ENCODE data around the gene ATP2B1. TPM values are rescaled to one million over a fixed set of nuclear protein-coding genes. Genes with fewer than 3 reads are reported as not detected.

The ATP2B1 gene
- total and polyA plus RNA-seq, 2 of the 13 experiments (the other 11 are each of a cell fraction or from before 2014, with no cell fraction given): 12.1 to 60.2 TPM

DNA sequence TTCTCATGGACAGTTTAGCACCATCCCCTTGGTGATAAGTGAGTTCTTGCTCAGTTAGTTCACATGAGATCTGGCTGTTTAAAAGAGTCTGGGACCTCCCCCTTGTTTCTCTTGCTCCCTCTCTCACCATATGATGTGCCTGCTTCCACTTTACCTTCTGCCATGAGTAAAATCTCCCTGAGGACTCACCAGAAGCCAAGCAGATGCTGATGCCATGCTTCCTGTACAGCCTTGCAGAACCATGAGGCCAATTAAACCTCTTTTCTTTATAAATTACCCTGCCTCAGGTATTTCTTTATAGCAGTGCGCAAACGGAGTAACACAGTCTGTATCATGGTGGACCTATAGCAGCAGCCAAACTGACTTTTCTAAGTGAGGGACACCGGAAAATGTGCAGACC lies 58.8 kb downstream of the ATP2B1 start:
- no peak overlapping the region for H3K27ac ChIP-seq (ENCODE audit: extremely low read length, insufficient read depth, low read length)
- H3K79me2 ChIP-seq (ENCODE audit: insufficient read depth, low read length): peaks cover 20% of the 10 kb centered on the region
- ChIA-PET POLR2A (no interaction called here), CTCF (ENCODE audit: low intra/inter-chr PET ratio, low total read pairs) (no interaction called here)
- no peak for FAIRE-seq
- no peak overlapping the region for H3K4me3 ChIP-seq (replicated peaks in 1 of 3; ENCODE audit: insufficient read depth in 1 of 3, low read depth in 2 of 3, low read length in 3 of 3)
- H3K9ac ChIP-seq (ENCODE audit: insufficient read depth, low read depth, low read length): no peak overlapping the region
- DNase-seq (ENCODE audit: low spot score): no peak
- H3K4me2 ChIP-seq (ENCODE audit: low read depth, low read length): no peak overlapping the region
- no TSS peak for BruUV-seq (replicated peaks)
- H2AFZ ChIP-seq (ENCODE audit: low read length): no peak overlapping the region
- 100% methylated on average over 3 of the region's 3 CpGs for WGBS (ENCODE audit: low lambda C conversion rate)
- no peaks in the 10 kb centered on the region for H3K27me3 ChIP-seq (ENCODE audit: control insufficient read depth in 1 of 2, insufficient read depth in 2 of 2, low read length in 2 of 2)
- peaks cover 66% of the 10 kb centered on the region for H3K4me1 ChIP-seq (ENCODE audit: insufficient read depth, low read length)
- H4K20me1 ChIP-seq (ENCODE audit: insufficient read depth, low read length): peaks cover 3% of the 10 kb centered on the region
- no peak for ATAC-seq
- H3K36me3 ChIP-seq (replicated peaks in 1 of 2; ENCODE audit: control insufficient read depth in 1 of 2, insufficient read depth in 2 of 2, low read length in 2 of 2): peaks cover 0 to 3% of the 10 kb centered on the region in 2 experiments; a peak in 2 of 5 replicates
- H3K9me3 ChIP-seq (ENCODE audit: low read length): no peaks in the 10 kb centered on the region
- in situ Hi-C loops (cut with HindIII; ENCODE audit: extremely low pct_ligation_motif_present, low pct_unique_long_range_greater_than_20kb) (no loop called here), intact Hi-C loops (cut with micrococcal nuclease; ENCODE audit: unreplicated experiment) (loop anchor here (2.0 to 10.0 kb wide), 4 partner anchors 17 to 295 kb away; partner anchors contain the start of genes ATP2B1 and DUSP6)
- TF ChIP-seq, protein P1, sequence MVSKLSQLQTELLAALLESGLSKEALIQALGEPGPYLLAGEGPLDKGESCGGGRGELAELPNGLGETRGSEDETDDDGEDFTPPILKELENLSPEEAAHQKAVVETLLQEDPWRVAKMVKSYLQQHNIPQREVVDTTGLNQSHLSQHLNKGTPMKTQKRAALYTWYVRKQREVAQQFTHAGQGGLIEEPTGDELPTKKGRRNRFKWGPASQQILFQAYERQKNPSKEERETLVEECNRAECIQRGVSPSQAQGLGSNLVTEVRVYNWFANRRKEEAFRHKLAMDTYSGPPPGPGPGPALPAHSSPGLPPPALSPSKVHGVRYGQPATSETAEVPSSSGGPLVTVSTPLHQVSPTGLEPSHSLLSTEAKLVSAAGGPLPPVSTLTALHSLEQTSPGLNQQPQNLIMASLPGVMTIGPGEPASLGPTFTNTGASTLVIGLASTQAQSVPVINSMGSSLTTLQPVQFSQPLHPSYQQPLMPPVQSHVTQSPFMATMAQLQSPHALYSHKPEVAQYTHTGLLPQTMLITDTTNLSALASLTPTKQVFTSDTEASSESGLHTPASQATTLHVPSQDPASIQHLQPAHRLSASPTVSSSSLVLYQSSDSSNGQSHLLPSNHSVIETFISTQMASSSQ (IDR thresholded peaks at IDR 0.05; ENCODE audit: low read depth): no peak
- TF ChIP-seq, protein P1 (CRISPR knock-in tag; IDR thresholded peaks at IDR 0.05; ENCODE audit: borderline replicate concordance): no peak
- TF ChIP-seq RELA (CRISPR knock-in tag; IDR thresholded peaks at IDR 0.05): no peak
- no peak for TF ChIP-seq ZNF552 (CRISPR knock-in tag; IDR thresholded peaks at IDR 0.05; ENCODE audit: borderline replicate concordance)
- TF ChIP-seq ZNF7 (CRISPR knock-in tag; IDR thresholded peaks at IDR 0.05): no peak
- TF ChIP-seq MIER2 (CRISPR knock-in tag; IDR thresholded peaks at IDR 0.05): no peak
- TF ChIP-seq ZNF644 (CRISPR knock-in tag; IDR thresholded peaks at IDR 0.05; ENCODE audit: low read depth): no peak
- TF ChIP-seq ZNF124 (CRISPR knock-in tag; IDR thresholded peaks at IDR 0.05): no peak
- no peak for TF ChIP-seq PHF5A (CRISPR knock-in tag; IDR thresholded peaks at IDR 0.05; ENCODE audit: low read depth, unreplicated experiment)
- no peak for TF ChIP-seq ETV6 (CRISPR knock-in tag; conservative IDR thresholded peaks at IDR 0.05)
- TF ChIP-seq U2AF2 (IDR thresholded peaks at IDR 0.05; ENCODE audit: low read depth, low read length): no peak
- TF ChIP-seq, protein P2, sequence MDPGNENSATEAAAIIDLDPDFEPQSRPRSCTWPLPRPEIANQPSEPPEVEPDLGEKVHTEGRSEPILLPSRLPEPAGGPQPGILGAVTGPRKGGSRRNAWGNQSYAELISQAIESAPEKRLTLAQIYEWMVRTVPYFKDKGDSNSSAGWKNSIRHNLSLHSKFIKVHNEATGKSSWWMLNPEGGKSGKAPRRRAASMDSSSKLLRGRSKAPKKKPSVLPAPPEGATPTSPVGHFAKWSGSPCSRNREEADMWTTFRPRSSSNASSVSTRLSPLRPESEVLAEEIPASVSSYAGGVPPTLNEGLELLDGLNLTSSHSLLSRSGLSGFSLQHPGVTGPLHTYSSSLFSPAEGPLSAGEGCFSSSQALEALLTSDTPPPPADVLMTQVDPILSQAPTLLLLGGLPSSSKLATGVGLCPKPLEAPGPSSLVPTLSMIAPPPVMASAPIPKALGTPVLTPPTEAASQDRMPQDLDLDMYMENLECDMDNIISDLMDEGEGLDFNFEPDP (CRISPR knock-in tag; conservative IDR thresholded peaks at IDR 0.05): no peak
- TF ChIP-seq, protein P3, sequence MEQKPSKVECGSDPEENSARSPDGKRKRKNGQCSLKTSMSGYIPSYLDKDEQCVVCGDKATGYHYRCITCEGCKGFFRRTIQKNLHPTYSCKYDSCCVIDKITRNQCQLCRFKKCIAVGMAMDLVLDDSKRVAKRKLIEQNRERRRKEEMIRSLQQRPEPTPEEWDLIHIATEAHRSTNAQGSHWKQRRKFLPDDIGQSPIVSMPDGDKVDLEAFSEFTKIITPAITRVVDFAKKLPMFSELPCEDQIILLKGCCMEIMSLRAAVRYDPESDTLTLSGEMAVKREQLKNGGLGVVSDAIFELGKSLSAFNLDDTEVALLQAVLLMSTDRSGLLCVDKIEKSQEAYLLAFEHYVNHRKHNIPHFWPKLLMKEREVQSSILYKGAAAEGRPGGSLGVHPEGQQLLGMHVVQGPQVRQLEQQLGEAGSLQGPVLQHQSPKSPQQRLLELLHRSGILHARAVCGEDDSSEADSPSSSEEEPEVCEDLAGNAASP (CRISPR knock-in tag; IDR thresholded peaks at IDR 0.05; ENCODE audit: borderline replicate concordance): no peak
- no peak for TF ChIP-seq MTF2 (CRISPR knock-in tag; IDR thresholded peaks at IDR 0.05; ENCODE audit: borderline replicate concordance)
- TF ChIP-seq, protein P4, sequence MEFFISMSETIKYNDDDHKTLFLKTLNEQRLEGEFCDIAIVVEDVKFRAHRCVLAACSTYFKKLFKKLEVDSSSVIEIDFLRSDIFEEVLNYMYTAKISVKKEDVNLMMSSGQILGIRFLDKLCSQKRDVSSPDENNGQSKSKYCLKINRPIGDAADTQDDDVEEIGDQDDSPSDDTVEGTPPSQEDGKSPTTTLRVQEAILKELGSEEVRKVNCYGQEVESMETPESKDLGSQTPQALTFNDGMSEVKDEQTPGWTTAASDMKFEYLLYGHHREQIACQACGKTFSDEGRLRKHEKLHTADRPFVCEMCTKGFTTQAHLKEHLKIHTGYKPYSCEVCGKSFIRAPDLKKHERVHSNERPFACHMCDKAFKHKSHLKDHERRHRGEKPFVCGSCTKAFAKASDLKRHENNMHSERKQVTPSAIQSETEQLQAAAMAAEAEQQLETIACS (CRISPR knock-in tag; IDR thresholded peaks at IDR 0.05): no peak
- TF ChIP-seq ARHGAP35 (CRISPR knock-in tag; IDR thresholded peaks at IDR 0.05; ENCODE audit: borderline replicate concordance): no peak
